Measurements from ENCODE around the gene NSMF.
A peak's percentile ranks its signal among the peaks of the same experiment; 100 is the strongest.
"Not testable (repeated sequence)": the region's sequence is repeated elsewhere in the genome, so short reads cannot be mapped to it uniquely, and the experiment has no call there.

The NSMF gene

DNA sequence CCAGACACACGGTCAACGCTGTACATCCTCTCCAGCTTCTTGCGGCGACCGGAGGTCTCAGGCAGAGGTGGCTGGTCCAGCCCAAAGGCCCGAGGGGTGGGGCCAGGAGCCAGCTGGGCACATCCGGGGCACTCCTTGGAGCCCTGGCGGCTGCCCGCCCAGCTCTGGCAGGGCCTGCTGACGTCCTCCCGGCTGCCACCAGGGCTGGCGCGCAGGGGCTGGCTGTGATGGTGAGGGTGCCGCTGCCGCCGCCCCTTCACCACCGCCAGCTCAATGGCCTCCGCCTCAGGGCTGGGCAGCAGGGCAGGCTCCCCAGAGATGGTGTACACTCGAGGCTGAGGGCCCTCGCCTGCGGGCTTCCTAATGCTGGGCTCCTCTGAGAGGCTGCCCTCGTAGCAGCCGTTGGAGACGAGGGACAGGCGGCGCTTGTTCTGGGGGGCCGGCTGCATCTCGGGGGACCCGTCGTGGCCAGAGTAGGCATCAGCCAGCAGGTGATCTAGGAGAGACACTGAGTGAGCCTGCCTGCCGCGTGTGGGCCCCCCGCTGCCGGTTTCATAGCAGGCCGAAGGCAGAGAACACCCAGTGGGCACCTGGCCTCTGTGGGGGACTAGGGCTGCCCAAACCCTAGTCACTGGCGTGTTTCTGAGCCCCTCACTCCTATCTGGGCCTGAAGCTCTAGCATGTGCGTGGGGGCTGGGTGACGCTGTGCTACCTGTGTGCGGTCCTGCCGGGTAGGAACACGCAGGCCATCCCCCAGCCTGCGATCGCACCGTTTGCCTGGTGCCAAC, 1.5 kb downstream of the NSMF start:
- no peak for DNase-seq (ENCODE audit: low spot score)

DNA sequence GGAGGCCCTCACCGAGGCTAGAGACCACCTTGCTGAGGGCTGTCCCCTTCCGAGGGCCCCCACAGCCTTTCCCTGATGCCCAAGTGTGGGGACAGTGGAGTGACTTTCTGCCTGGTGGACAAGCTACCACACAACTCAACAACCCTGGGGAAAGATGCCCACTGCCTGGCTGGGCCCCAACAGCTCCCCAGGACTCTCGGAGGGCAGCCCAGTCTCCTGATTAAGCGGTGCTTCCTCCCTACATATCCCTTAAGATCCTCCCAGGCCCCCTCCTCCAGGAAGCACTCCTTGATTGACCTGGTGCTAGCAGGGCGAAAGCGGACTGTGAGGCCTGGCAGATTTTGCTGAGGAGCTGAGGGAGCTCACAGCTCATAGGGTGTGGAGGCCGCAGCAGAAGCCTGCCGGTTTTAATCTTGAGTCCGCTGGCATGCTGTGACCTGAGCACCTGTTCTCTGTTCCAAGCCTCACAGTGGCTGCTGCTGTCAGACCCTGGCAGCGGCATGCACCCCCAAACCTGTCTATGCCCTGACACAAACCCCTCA, 2.2 kb downstream of the NSMF start:
- DNase-seq (ENCODE audit: low spot score) = no peak

DNA sequence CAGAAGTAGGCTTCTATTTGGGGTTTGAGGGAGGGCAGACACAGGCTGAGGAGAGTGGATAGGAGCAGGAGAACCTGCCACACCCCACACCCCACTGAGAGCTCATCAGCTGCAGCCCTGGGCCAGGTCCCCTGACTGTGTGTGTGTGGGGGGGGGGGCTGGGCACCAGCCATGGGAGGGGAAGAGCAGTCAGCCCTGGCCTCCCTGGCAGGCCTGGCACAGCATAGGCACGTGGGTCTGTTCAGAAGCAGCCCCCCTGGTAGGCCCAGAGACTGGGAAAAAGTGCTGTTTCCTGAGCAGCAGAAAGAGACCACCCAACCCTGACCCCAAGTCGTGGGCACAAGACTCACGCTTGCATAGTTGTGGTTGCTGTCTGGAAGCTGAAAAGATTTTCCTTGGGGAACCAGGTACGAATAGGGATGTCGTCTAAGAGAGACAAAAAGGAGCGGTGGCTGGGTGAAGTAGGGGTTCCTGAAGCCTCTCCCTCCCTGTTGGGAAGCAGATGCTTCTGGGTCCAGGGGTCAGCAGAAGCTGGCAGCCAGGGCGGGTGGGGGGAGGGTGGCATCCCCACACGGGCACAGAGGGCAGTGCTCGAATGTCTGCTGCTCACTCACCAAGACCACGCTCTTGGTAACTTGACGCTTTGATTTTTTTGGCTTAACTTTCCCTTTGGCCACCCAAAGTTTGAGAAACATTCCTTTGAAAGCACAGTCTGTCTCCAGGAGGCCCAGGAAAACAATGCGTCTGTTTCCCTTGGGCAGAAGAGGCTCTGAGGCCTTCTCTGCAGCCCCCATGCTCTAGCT, 2.9 kb downstream of the NSMF start:
- DNase-seq (ENCODE audit: low spot score) = no peak

DNA sequence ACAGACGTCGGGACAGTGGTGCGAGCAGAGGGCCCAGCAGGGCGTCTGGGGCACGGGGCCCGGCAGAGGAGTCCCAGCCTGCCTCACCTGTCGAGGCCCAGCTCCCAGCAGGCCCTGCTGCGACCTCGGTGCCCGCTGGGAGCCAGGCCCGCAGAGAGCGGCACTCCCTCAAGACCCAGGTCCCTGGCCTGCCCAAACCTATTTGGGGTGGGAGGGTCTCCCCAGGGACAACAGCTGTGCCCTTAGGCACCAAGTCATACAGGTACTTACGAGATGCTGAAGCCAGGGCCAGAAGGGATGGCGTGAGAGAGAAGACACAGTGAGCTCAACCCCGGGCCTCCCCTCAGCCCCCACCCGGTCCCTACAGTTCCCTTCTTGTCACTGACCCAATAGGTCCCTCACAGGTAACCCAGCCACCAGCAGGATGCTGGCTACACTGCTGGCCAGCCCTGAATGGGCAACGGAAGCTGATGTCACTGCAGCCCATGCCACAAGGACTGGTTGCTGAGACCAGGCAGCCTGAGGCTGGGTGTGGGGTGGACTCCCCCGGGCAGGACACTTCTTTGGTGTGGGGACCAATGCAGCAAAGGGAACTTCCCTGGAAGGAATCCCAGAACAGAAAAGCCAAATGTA, 3.7 kb downstream of the NSMF start:
- DNase-seq (ENCODE audit: low spot score) = no peak

DNA sequence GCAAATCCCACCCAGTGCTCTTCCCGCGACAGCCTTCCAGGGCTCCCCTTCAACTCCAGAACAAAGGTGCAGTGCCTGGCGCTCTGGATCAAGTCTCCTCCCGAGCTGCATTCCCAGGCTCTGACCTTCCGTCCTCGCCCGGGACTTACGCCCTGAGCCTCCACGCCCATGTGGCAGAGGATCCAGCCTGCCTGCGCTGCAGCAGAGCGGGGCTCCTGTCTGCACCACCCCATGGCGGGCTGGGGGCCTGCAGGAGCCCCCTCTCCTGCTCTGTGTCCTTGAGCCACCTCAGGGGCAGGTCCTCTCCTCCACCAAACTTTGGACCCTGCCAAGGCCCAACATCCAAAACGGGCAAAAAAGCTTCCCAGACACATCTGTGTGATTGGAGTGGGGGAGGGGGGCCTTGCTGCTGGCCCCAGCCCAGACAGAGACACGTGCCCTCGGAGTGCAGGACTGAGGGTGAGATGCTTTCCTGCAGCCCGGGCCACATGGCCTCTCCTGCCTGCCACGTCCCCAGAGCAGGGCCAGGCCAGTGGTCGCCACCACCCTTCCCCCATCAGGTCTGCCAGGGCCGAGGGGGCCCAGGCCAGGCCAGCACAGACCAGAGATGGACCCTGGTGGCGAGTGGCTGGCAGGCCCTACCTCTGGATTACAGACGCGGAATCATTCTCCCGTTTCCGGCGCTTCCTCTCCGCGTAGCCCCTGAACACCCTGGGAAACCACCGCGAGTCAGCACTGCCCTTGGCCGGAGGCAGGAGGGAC, 4.4 kb downstream of the NSMF start:
- no peak for DNase-seq (ENCODE audit: low spot score)

DNA sequence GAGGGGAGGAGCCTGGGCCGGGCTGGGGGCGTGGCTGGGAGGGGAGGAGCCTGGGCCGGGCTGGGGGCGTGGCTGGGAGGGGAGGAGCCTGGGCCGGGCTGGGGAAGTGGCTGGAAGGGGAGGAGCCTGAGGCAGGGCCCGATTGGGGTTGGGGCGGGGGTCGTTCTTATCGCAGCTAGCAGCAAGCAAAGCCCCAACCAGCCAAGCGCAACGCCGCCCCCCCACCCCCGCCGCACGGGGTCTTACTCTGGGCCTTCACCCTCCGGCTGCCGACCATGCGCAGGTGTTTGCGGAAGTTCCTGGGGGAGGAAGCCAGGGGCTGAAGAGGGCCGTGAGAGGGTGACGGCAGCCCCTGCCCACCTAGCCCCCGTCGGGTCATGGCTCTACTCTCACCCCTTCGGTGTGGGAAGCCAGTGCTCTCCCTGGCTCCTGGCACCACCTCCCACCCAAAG, 5.0 kb downstream of the NSMF start:
- DNase-seq (ENCODE audit: low spot score) = peak; percentile 66

DNA sequence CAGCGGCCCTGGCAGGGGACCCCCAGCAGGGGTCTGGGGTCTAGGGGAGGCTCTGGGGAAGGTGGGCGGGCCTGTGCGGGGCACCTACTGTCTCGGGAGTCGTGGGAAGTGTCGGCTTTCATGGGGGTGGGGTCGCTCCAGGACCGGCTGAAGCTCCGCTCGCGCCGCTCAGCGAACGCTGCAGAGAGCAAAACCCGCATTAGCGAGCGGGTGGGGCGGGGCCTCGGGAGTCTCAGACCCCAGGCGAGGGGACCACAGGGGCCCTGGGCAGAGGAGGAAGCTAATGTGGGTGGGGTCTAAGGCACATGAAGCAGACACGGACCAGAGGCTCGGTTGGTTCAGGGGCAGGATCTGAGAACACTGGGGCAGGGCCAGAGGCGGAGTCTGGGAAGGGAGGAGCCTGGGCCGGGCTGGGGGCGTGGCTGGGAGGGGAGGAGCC, 5.5 kb downstream of the NSMF start:
- peak; percentile 76 for DNase-seq (ENCODE audit: low spot score)

DNA sequence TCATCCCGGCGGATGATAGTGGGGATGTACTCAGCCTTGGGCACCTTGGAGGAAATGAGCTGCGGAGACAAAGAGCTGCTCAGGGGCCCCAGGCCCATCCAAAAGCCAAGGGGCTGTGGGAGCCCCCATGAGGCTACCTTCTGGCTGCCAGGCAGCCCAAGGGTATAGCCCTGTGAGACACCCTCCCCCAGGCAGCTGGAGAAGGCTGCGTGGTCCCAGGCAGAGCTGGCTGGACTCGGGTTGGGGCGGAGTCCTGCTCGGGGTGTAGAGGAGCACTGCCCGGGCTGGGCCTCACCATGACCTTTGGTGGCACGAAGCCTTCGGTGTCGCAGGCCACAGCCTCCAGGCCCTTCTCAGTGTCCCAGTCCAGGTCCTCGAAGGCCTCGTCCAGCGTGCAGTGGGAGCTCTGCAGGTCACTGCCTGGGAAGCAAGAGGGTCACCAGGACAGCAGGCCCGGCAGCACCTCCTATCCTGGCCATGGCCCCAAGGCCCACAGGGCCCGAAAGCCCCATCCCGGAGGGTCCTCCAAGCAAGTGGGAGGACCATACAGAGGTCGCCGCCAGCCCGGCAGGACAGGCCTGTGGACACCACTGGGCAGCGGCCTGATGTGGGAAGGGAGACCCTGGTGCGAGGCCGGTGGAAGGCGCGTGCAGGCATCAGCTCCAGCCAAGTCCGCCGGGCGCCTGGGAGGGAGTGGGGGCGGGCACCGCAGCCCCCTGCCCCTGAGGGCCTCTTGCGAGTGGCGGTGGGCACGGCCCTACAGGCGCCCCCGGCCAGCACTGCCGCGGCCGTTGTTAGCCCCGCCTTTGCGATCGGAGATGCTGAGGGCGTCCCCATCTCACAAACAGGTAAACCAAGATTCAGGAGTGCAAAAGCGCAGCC, 6.1 kb downstream of the NSMF start:
- no peak for DNase-seq (ENCODE audit: low spot score)

DNA sequence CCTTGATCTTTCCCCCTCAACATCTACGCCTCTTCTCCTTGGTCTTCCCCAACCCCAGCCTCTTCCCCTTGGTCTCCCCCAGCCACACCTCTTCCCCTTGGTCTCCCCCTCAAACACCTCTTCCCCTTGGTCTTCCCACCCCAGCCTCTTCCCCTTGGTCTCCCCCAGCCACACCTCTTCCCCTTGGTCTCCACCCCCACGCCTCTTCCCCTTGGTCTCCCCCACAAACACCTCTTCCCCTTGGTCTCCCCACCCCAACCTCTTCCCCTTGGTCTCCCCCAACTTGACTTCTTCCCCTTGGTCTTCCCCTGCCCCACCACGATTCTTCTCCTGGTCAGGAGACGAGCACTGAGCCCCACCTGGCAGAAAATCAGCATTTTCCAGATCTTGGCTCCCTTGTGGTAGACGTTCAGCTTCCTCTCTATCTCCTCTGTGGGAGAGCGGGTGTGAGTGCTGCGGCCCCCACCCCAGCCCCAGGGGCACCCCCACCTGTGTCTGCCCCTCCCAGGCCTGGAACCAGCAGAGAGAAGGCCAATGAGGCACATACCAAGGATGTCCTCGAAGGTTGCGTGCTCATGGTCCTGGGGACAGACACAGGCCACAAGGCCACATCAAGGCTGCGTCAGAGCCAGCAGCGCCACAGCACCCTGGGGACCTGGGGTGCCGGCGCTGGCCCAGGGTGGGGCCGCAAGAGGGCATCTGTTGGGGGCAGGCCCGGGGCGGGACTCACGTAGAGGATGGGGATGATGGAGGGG, 7.0 kb downstream of the NSMF start:
- no peak for DNase-seq (ENCODE audit: low spot score)

DNA sequence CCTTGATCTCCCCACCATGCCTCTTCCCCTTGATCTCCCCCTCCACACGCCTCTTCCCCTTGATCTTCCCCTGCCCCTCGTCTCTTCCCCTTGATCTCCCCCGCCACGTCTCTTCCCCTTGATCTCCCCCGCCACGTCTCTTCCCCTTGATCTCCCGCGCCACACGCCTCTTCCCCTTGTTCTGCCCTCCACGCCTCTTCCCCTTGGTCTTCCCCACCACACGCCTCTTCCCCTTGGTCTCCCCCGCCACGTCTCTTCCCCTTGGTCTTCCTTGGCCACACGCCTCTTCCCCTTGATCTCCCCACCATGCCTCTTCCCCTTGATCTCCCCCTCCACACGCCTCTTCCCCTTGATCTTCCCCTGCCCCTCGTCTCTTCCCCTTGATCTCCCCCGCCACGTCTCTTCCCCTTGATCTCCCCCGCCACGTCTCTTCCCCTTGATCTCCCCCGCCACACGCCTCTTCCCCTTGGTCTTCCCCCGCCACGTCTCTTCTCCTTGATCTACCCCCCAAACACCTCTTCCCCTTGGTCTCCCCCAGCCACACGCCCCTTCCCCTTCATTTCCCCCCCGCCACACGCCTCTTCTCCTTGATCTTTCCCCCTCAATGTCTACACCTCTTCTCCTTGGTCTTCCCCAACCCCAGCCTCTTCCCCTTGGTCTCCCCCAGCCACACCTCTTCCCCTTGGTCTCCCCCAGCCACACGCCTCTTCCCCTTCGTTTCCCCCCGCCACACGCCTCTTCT, 7.7 kb downstream of the NSMF start:
- not testable (repeated sequence) for DNase-seq (ENCODE audit: low spot score)

DNA sequence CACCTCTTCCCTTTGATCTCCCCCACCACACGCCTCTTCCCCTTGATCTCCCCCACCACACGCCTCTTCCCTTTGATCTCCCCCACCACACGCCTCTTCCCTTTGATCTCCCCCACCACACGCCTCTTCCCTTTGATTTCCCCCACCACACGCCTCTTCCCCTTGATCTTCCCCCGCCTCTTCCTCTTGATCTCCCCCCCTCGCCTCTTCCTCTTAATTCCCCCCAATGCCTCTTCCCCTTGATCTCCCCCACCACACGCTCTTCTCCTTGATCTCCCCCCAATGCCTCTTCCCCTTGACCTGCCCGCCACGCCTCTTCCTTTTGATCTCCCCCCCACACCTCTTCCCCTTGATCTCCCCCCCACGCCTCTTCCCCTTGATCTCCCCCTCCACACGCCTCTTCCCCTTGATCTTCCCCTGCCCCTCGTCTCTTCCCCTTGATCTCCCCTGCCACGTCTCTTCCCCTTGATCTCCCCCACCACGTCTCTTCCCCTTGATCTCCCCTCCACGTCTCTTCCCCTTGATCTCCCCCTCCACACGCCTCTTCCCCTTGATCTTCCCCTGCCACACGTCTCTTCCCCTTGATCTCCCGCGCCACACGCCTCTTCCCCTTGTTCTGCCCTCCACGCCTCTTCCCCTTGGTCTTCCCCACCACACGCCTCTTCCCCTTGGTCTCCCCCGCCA, 8.5 kb downstream of the NSMF start:
- not testable (repeated sequence) for DNase-seq (ENCODE audit: low spot score)

DNA sequence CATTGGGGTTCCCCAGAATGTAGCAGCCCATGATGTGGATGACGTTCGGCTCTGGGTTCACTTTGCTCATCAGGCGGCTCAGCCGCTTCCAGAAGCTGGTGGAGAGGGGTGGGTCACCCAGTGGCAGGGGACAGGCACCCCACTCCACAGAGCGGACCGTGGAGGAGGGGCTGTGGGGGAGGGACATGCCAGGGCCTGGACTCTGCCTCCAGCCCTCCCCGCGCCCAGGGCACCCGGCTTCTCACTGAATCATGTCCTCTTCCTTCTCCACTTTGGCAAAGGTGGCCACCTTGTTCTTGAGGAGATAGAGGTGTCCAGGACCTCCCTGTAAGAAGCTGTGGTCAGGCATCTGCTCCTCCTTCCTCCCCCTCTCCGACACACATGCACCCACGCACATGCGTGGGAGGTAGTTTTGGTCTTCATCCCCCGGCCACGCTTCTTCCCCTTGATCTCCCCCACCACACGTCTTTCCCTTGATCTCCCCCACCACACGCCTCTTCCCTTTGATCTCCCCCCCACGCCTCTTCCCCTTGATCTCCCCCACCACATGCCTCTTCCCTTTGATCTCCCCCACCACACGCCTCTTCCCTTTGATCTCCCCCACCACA, 9.1 kb downstream of the NSMF start:
- DNase-seq (ENCODE audit: low spot score) = no peak

DNA sequence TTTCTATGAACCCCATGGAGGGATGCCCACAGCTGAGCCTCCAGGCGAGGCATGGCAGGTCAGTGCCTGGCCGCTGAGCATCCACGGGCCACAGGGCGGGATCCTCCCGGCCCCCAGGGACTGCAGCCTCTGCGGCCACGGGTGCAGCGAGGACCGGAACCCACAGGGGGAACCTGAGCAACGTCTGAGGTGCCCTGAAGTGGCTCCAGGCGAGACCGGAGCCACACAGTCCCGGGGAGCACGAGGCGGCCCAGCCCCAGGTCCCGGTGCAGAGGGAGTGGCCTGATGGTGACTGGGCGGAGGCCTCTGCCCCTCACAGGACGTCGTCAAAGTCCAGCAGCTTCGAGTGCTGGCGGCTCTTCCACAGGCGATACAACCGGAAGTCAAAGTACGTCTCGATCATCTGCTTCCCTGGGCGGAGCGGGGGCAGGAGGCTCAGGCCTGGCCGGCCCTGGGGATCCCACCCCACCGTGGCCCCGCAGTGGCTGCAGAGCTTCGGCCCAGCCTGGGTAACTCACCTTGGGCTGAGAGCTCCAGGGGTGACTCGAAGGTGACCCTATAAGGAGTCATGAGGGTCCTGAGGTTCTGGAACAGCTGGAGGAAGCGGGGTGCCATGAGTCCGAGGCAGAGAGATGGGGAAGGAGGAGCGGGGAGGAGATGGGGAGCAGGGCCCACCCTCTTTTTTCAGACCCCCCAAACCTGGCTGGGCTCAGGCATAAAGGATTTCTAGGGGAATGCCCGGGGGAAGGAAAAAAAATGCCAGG, 9.9 kb downstream of the NSMF start:
- DNase-seq (ENCODE audit: low spot score) = no peak

DNA sequence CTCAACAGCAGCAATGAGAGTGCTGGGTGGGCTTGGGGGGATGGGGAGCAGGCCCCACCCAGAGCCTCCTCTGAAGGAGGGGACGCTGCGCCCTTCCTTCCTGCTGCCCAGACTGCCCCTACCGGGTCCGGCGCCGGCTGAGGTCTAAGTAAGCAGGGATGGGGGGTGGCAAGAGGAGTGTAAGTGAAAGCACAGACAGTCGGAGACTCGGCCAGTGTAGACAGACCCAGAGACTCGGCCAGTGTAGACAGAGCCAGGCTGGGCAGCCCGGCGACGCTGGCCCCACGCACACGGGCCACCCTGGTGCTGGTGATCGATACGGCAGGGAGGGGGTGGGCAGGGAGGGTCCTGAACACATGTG, 10.6 kb downstream of the NSMF start:
- no peak for DNase-seq (ENCODE audit: low spot score)

DNA sequence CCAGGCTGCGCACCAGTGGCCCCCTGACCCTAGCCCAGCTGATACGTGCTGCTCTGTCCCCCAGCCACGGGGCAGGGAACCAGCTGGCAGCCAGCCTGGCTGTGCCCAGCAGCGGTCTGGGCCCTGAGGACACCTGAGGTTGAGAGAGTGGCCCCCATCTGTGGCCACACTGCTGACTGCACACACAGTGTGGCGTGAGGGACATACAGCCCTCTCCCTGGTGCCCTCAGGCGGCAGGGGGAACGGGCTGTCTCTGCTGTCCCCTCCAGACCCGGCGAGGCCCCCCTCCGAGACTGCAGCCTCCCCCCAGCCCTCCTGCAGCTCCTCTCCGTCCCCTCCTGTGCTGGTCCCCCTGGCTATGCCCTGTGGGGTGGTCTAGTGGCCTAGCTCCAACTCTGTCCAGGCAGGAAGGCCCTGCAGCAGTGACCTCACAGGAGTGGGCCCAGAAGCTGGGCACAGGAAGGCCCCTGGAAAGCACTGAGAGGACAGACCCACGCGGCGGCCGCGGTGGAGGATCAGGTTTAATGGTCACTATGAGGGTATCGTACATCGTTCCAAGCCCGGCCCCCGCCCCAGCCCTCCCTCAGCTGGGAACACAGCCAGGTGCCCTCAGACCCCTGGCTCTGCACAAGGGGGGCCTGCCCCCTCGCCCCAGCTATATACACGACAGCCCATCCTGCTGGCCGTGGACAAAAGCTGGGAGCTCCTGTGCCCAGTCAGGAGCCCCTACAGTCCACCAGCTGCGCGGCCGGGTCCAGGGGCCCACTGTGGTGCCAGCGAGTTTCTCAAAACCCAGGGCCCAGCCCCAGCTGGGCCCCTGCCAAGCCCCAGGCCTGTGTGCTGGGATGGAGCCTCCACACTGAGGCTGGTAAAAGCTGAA, 11.2 kb downstream of the NSMF start:
- no peak for DNase-seq (ENCODE audit: low spot score)

DNA sequence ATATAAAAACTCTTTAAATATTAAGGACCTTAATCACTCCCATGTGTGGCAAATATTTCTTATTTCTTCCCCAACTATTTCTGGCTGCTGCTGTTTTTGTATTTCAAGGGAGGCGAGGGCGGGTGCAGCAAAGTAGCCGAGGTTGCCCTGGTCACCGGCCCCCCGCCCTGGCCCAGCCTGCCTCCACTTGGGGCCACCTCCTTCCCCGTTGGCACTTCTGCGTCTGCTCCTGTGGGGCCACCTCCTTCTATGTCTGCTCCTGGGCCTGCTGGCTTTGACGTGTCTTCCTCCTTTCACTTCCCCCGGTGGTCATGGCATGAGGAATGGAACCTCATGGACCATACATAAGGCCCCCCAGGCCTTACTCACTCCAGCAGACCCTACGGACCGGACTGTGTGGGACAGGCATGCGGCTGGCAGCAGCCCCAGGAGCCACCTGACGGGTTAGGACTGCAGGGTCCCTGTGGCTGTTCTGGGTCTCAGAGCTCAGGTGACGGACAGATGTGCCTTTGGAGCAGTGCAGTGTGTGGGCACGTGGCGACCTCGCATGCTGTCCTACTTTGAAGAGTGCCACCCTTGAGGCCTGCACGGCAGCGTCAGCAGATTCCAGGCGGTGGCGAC, 12.2 kb downstream of the NSMF start:
- DNase-seq (ENCODE audit: low spot score) = no peak

All from hematopoietic multipotent progenitor cell treated with erythropoietin and hydrocortisone succinate and interleukin-3 and kit ligand, for 17 days (in vitro differentiated cells).